ENCODE results near the gene EHHADH.

EHHADH gene

GRCh38 chr3:185152410-185153170, 101.3 kb downstream of the EHHADH start, which contains the start of gene C3orf70 (continued):
- TF ChIP-seq, protein P1, sequence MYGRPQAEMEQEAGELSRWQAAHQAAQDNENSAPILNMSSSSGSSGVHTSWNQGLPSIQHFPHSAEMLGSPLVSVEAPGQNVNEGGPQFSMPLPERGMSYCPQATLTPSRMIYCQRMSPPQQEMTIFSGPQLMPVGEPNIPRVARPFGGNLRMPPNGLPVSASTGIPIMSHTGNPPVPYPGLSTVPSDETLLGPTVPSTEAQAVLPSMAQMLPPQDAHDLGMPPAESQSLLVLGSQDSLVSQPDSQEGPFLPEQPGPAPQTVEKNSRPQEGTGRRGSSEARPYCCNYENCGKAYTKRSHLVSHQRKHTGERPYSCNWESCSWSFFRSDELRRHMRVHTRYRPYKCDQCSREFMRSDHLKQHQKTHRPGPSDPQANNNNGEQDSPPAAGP (tag by site-specific recombination; IDR thresholded peaks at IDR 0.05), result no peak
- TF ChIP-seq ZBTB11 (tag by site-specific recombination; conservative IDR thresholded peaks at IDR 0.05; ENCODE audit: low read depth) (peak; percentile 73), ZBTB20 (tag by site-specific recombination; IDR thresholded peaks at IDR 0.05) (peak; percentile 72; the same call in 1 of the 2 replicates), ZNF76 (tag by site-specific recombination; IDR thresholded peaks at IDR 0.05; ENCODE audit: borderline replicate concordance, low read depth) (no peak), ZNF341 (tag by site-specific recombination; IDR thresholded peaks at IDR 0.05; ENCODE audit: low read depth) (peak; percentile 77), ZNF449 (tag by site-specific recombination; IDR thresholded peaks at IDR 0.05) (no peak), ZNF404 (tag by site-specific recombination; IDR thresholded peaks at IDR 0.05) (no peak), ZNF704 (tag by site-specific recombination; IDR thresholded peaks at IDR 0.05) (no peak), ZNF571 (tag by site-specific recombination; IDR thresholded peaks at IDR 0.05) (no peak), ZNF10 (tag by site-specific recombination; IDR thresholded peaks at IDR 0.05) (no peak), ZNF558 (tag by site-specific recombination; IDR thresholded peaks at IDR 0.05) (no peak), ZNF391 (tag by site-specific recombination; IDR thresholded peaks at IDR 0.05; ENCODE audit: borderline replicate concordance, low read depth) (no peak), ZIC2 (tag by site-specific recombination; IDR thresholded peaks at IDR 0.05) (no peak; the same call in 1 of the 2 replicates), ZNF266 (tag by site-specific recombination; IDR thresholded peaks at IDR 0.05; ENCODE audit: low read depth) (no peak), ZNF621 (tag by site-specific recombination; IDR thresholded peaks at IDR 0.05) (no peak), ZFP41 (tag by site-specific recombination; IDR thresholded peaks at IDR 0.05; ENCODE audit: borderline replicate concordance) (no peak), ZNF302 (tag by site-specific recombination; IDR thresholded peaks at IDR 0.05; ENCODE audit: low read depth) (no peak), ZNF596 (tag by site-specific recombination; IDR thresholded peaks at IDR 0.05) (peak; percentile 43; the same call in 1 of the 2 replicates), ZNF670 (tag by site-specific recombination; IDR thresholded peaks at IDR 0.05; ENCODE audit: low read depth) (no peak), ZBTB8A (tag by site-specific recombination; IDR thresholded peaks at IDR 0.05) (no peak; the same call in 1 of the 2 replicates), ZFP37 (tag by site-specific recombination; IDR thresholded peaks at IDR 0.05) (peak; percentile 31; the same call in 1 of the 2 replicates), ZNF600 (tag by site-specific recombination; IDR thresholded peaks at IDR 0.05) (peak; percentile 68; the same call in 1 of the 2 replicates), ZNF660 (tag by site-specific recombination; IDR thresholded peaks at IDR 0.05) (peak; percentile 91; the same call in 1 of the 2 replicates), ZNF138 (tag by site-specific recombination; IDR thresholded peaks at IDR 0.05; ENCODE audit: borderline replicate concordance) (no peak), ZNF416 (tag by site-specific recombination; IDR thresholded peaks at IDR 0.05) (no peak), ZNF561 (tag by site-specific recombination; IDR thresholded peaks at IDR 0.05; ENCODE audit: borderline replicate concordance) (peak; percentile 37; the same call in 1 of the 2 replicates)
- TF ChIP-seq, protein P2, sequence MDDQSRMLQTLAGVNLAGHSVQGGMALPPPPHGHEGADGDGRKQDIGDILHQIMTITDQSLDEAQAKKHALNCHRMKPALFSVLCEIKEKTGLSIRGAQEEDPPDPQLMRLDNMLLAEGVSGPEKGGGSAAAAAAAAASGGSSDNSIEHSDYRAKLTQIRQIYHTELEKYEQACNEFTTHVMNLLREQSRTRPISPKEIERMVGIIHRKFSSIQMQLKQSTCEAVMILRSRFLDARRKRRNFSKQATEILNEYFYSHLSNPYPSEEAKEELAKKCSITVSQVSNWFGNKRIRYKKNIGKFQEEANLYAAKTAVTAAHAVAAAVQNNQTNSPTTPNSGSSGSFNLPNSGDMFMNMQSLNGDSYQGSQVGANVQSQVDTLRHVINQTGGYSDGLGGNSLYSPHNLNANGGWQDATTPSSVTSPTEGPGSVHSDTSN (CRISPR knock-in tag; IDR thresholded peaks at IDR 0.05), result no peak
